ENCODE measurements around the gene EXOC5.
A peak's percentile ranks its signal among the peaks of the same experiment; 100 is the strongest.

Gene EXOC5

GRCh38 chr14:57161583-57162234 is 107.0 kb downstream of the EXOC5 start:
- DNase-seq (ENCODE audit: low read depth): no peak

GRCh38 chr14:57160333-57160732 is 108.4 kb downstream of the EXOC5 start:
- no peak for DNase-seq (ENCODE audit: low read depth)

GRCh38 chr14:57153286-57153685 is 115.4 kb downstream of the EXOC5 start:
- DNase-seq (ENCODE audit: low read depth): peak; percentile 1

Data from EH (cell line).